Uterus (tissue), 4 donors: ENCODE results near the gene SMKR1. TPM values are rescaled to one million over a fixed set of nuclear protein-coding genes. Genes with fewer than 3 reads are reported as not detected.

Experiments used
- DNase-seq, 2 donors: peaks; one replicate each; pipeline ENCODE4 v3.0.0-alpha.2; 2019 to 2020
- H3K27ac ChIP-seq, 2 donors: fragments of 200-600 bp; sonication (generic); 1 replicate in 1 of 2; 2 replicates in 1 of 2; pipeline ENCODE4 v1.5.1; 2016 to 2018
- H3K27me3 ChIP-seq, 2 donors: fragments of 200-600 bp; sonication (generic); one replicate each; pipeline ENCODE4 v1.5.1; 2018 to 2019; ENCODE audit warnings: control low read depth in 1 of 2
- H3K36me3 ChIP-seq, 2 donors: fragments of 200-600 bp; sonication (generic); one replicate each; pipeline ENCODE4 v1.5.1; 2019; ENCODE audit warnings: control low read depth in 1 of 2
- H3K4me1 ChIP-seq, 2 donors: fragments of 200-600 bp; sonication (generic); one replicate each; pipeline ENCODE4 v1.5.1; 2018 to 2019; ENCODE audit warnings: control low read depth in 1 of 2
- H3K4me3 ChIP-seq, 2 donors: fragments of 200-600 bp; sonication (generic); 1 replicate in 1 of 2; 2 replicates in 1 of 2; pipeline ENCODE4 v1.5.1; 2018 to 2019; ENCODE audit warnings: mild to moderate bottlenecking in 1 of 2
- H3K9me3 ChIP-seq, 2 donors: fragments of 200-600 bp; sonication (generic); one replicate each; pipeline ENCODE4 v1.5.1; 2019; ENCODE audit warnings: control low read depth in 1 of 2
- CTCF ChIP-seq, 4 experiments: fragments of 200-600 bp in 2 of 4; fragments of 450-650 bp in 2 of 4; sonication (generic) in 2 of 4; IDR thresholded peaks; one replicate each; pipeline ENCODE4 v1.5.1; 2016 to 2019; ENCODE audit warnings: antibody characterized with exemption in 4 of 4, mild to moderate bottlenecking in 2 of 4, moderate library complexity in 1 of 4
- POLR2A ChIP-seq, 2 donors: fragments of 450-650 bp; IDR thresholded peaks; one replicate each; pipeline ENCODE4 v1.6.1; 2016; ENCODE audit warnings: antibody characterized with exemption in 2 of 2, mild to moderate bottlenecking in 1 of 2, moderate library complexity in 1 of 2
- intact Hi-C: fragments of 100-400 bp; cut with DNase I; formaldehyde crosslinking; loops from one replicate; pipeline ENCODE4 v1.15.1; 2023; ENCODE audit warnings: low total_unique reads
- total RNA-seq, 4 donors: library from RNA; depleted of rRNA in 3 of 4; stranded (reverse); fragments of >200 nt in 3 of 4; gene quantifications; one replicate each; pipeline versions ENCODE4 v1.1.0 to v1.2.4, GENCODE V29; 2014 to 2023
- donor health status: DM: yes; HTN: yes; CAD: no.

Gene SMKR1
- total RNA-seq, 4 donors from 2014 or later: 0.35 to 1.7 TPM; not detected in 2

GRCh38 chr7:129482781-129483180, 19.6 kb upstream of the SMKR1 start:
- no peak overlapping the region for H3K27ac ChIP-seq
- no peaks in the 10 kb centered on the region for H3K9me3 ChIP-seq
- H3K36me3 ChIP-seq: no peaks in the 10 kb centered on the region
- H3K4me3 ChIP-seq: no peak overlapping the region
- TF ChIP-seq POLR2A (IDR thresholded peaks at IDR 0.05) (no peak), CTCF (IDR thresholded peaks at IDR 0.05) (no peak)
- no peaks in the 10 kb centered on the region for H3K4me1 ChIP-seq
- intact Hi-C loops: no loop called here
- no peaks in the 10 kb centered on the region for H3K27me3 ChIP-seq
- DNase-seq: no peak

GRCh38 chr7:129489491-129489890, 12.8 kb upstream of the SMKR1 start:
- intact Hi-C loops: no loop called here
- no peaks in the 10 kb centered on the region for H3K9me3 ChIP-seq
- H3K36me3 ChIP-seq: no peaks in the 10 kb centered on the region
- no peaks in the 10 kb centered on the region for H3K4me1 ChIP-seq
- TF ChIP-seq POLR2A (IDR thresholded peaks at IDR 0.05): no peak
- DNase-seq: no peak
- H3K27ac ChIP-seq: no peak overlapping the region
- H3K4me3 ChIP-seq: no peak overlapping the region
- no peaks in the 10 kb centered on the region for H3K27me3 ChIP-seq

- no peak for DNase-seq
- Histone ChIP-seq H3K36me3 (no peaks in the 10 kb centered on the region), H3K27ac (no peak overlapping the region), H3K27me3 (no peaks in the 10 kb centered on the region), H3K4me1 (no peaks in the 10 kb centered on the region), H3K9me3 (no peaks in the 10 kb centered on the region), H3K4me3 (no peak overlapping the region)
- TF ChIP-seq POLR2A (IDR thresholded peaks at IDR 0.05): no peak
- TF ChIP-seq CTCF (IDR thresholded peaks at IDR 0.05): no peak
- intact Hi-C loops: no loop called here
Observed at GRCh38 chr7:129492391-129492790, 9.9 kb upstream of the SMKR1 start.

- intact Hi-C loops: no loop called here
- no peak for DNase-seq
- H3K27me3 ChIP-seq: no peaks in the 10 kb centered on the region
- TF ChIP-seq CTCF (IDR thresholded peaks at IDR 0.05): no peak
- TF ChIP-seq POLR2A (IDR thresholded peaks at IDR 0.05): no peak
- H3K4me3 ChIP-seq: no peak overlapping the region
- H3K4me1 ChIP-seq: no peaks in the 10 kb centered on the region
- no peaks in the 10 kb centered on the region for H3K9me3 ChIP-seq
- no peaks in the 10 kb centered on the region for H3K36me3 ChIP-seq
- no peak overlapping the region for H3K27ac ChIP-seq
Observed at GRCh38 chr7:129493555-129493954, 8.8 kb upstream of the SMKR1 start.

GRCh38 chr7:129494041-129494440, 8.3 kb upstream of the SMKR1 start:
- Histone ChIP-seq H3K4me1 (no peaks in the 10 kb centered on the region), H3K27ac (no peak overlapping the region), H3K4me3 (no peak overlapping the region), H3K9me3 (no peaks in the 10 kb centered on the region), H3K36me3 (no peaks in the 10 kb centered on the region), H3K27me3 (no peaks in the 10 kb centered on the region)
- TF ChIP-seq CTCF (IDR thresholded peaks at IDR 0.05): no peak
- no peak for TF ChIP-seq POLR2A (IDR thresholded peaks at IDR 0.05)
- DNase-seq: no peak
- intact Hi-C loops: no loop called here

- no peaks in the 10 kb centered on the region for H3K36me3 ChIP-seq
- no peak overlapping the region for H3K4me3 ChIP-seq
- intact Hi-C loops: no loop called here
- DNase-seq: no peak
- H3K4me1 ChIP-seq: no peaks in the 10 kb centered on the region
- H3K9me3 ChIP-seq: no peaks in the 10 kb centered on the region
- TF ChIP-seq CTCF (IDR thresholded peaks at IDR 0.05) (no peak), POLR2A (IDR thresholded peaks at IDR 0.05) (no peak)
- H3K27me3 ChIP-seq: no peaks in the 10 kb centered on the region
- H3K27ac ChIP-seq: no peak overlapping the region
Observed at GRCh38 chr7:129495987-129496386, 6.3 kb upstream of the SMKR1 start.
